H1 (cell line): ENCODE data around the gene B4GALNT1.

Source experiments
- ATF2 ChIP-seq: IDR thresholded peaks from 2 replicates; pipeline ENCODE4 v1.6.1; 2012; ENCODE audit warnings: low read length, inconsistent platforms
- BACH1 ChIP-seq: IDR thresholded peaks from 2 replicates; pipeline ENCODE4 v1.6.1; 2012; ENCODE audit warnings: low read length, improper control_type of control experiment
- EP300 ChIP-seq, 2 experiments: IDR thresholded peaks; 1 replicate in 1 of 2; 2 replicates in 1 of 2; pipeline ENCODE4 v1.6.1; 2011 to 2012; ENCODE audit warnings: low read depth in 2 of 2, low read length in 2 of 2, mild to moderate bottlenecking in 2 of 2, borderline replicate concordance in 1 of 2, inconsistent platforms in 1 of 2, moderate library complexity in 1 of 2
- EZH2 ChIP-seq: fragments of 200-600 bp; sonication (generic); IDR thresholded peaks from 2 replicates; pipeline ENCODE4 v1.7.1; 2012; ENCODE audit warnings: low read depth, mild to moderate bottlenecking, moderate library complexity, low read length, inconsistent platforms; ENCODE audit not compliant: severe bottlenecking
- GABPA ChIP-seq: IDR thresholded peaks from 2 replicates; pipeline ENCODE4 v1.6.1; 2011; ENCODE audit warnings: mild to moderate bottlenecking, low read length, moderate library complexity, borderline replicate concordance; ENCODE audit not compliant: insufficient read depth
- POLR2A ChIP-seq, 2 experiments: IDR thresholded peaks; 1 replicate in 1 of 2; 2 replicates in 1 of 2; pipeline ENCODE4 v1.6.1; 2011; ENCODE audit warnings: low read depth in 2 of 2, low read length in 2 of 2, mild to moderate bottlenecking in 2 of 2; ENCODE audit errors: control extremely low read depth in 1 of 2
- POLR2AphosphoS5 ChIP-seq: IDR thresholded peaks from 2 replicates; pipeline ENCODE4 v1.6.1; 2011; ENCODE audit warnings: low read depth, low read length
- SAP30 ChIP-seq: fragments of 300-600 bp; sonication (generic); IDR thresholded peaks from 2 replicates; pipeline ENCODE4 v1.7.1; 2012; ENCODE audit warnings: low read length, moderate library complexity, mild to moderate bottlenecking, inconsistent platforms; ENCODE audit not compliant: insufficient read depth, insufficient replicate concordance
- SIRT6 ChIP-seq: IDR thresholded peaks from one replicate; pipeline ENCODE4 v1.7.1; 2012; ENCODE audit warnings: low read length, inconsistent platforms
- TAF1 ChIP-seq: IDR thresholded peaks from 2 replicates; pipeline ENCODE4 v1.6.1; 2011; ENCODE audit warnings: mild to moderate bottlenecking, low read depth, low read length
- TAF7 ChIP-seq: optimal IDR thresholded peaks from 2 replicates; pipeline ENCODE3; 2011; ENCODE audit warnings: low read depth, mild to moderate bottlenecking, inconsistent platforms, low read length, moderate library complexity, borderline replicate concordance
- TBP ChIP-seq: IDR thresholded peaks from 2 replicates; pipeline ENCODE4 v1.6.1; 2011; ENCODE audit warnings: low read depth, low read length, improper control_type of control experiment
- ZNF274 ChIP-seq: IDR thresholded peaks from 2 replicates; pipeline ENCODE4 v1.7.0; 2012; ENCODE audit warnings: low read length, borderline replicate concordance; ENCODE audit errors: extremely low read depth
- TF ChIP-seq, protein P1 (sequence below), 3 experiments: IDR thresholded peaks; 1 replicate in 2 of 3; 2 replicates in 1 of 3; pipeline versions ENCODE4 v1.5.1 to v1.6.1; 2011; ENCODE audit warnings: low read length in 3 of 3, mild to moderate bottlenecking in 3 of 3, inconsistent platforms in 2 of 3, low read depth in 1 of 3, moderate library complexity in 1 of 3; ENCODE audit not compliant: insufficient read depth in 1 of 3; ENCODE audit errors: control extremely low read depth in 1 of 3

DNA sequence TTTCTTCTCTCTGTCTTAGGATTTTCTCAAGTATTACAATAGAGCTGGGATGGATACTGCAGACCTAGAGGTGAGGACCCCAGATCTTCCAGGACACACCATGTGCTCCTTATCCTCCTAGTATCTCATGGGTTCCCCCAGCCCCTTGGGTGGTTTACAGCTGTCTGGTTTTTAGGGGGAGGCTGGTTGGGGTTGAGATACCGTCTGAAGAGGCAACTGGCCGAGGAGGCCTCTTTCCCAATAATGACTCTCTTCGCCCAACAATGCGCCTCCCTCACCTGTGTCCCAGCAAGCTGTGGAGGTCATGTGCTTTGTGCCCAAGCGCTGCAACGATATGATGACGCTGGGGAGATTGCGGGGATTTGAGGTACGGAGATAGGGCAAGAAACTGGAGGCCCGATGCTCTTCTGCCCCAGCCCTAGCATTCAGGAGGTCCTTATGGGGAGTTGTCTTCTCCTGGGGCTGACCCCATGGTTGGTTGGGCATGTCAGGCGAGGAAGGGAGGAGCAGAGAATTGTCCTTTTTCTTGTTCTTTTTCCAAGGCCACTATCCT, 18.0 kb downstream of the B4GALNT1 start:
- TF ChIP-seq, protein P1, sequence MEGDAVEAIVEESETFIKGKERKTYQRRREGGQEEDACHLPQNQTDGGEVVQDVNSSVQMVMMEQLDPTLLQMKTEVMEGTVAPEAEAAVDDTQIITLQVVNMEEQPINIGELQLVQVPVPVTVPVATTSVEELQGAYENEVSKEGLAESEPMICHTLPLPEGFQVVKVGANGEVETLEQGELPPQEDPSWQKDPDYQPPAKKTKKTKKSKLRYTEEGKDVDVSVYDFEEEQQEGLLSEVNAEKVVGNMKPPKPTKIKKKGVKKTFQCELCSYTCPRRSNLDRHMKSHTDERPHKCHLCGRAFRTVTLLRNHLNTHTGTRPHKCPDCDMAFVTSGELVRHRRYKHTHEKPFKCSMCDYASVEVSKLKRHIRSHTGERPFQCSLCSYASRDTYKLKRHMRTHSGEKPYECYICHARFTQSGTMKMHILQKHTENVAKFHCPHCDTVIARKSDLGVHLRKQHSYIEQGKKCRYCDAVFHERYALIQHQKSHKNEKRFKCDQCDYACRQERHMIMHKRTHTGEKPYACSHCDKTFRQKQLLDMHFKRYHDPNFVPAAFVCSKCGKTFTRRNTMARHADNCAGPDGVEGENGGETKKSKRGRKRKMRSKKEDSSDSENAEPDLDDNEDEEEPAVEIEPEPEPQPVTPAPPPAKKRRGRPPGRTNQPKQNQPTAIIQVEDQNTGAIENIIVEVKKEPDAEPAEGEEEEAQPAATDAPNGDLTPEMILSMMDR (IDR thresholded peaks at IDR 0.05; ENCODE audit: control extremely low read depth in 1 of 3, insufficient read depth in 1 of 3, low read depth in 1 of 3, low read length in 3 of 3): no peak
- TF ChIP-seq POLR2AphosphoS5: no peak
- TF ChIP-seq BACH1: no peak
- no peak for TF ChIP-seq ATF2
- no peak for TF ChIP-seq ZNF274
- no peak for TF ChIP-seq EZH2
- TF ChIP-seq GABPA: no peak
- TF ChIP-seq POLR2A (IDR thresholded peaks at IDR 0.05; ENCODE audit: control extremely low read depth in 1 of 2, low read depth in 2 of 2, low read length in 2 of 2): no peak
- TF ChIP-seq TAF7: no peak
- no peak for TF ChIP-seq EP300 (IDR thresholded peaks at IDR 0.05; ENCODE audit: borderline replicate concordance in 1 of 2, low read depth in 2 of 2, low read length in 2 of 2)
- TF ChIP-seq TBP: no peak
- no peak for TF ChIP-seq SAP30
- no peak for TF ChIP-seq TAF1
- TF ChIP-seq SIRT6: no peak
